Vagina (tissue), 2 donors: Measurements from ENCODE around the gene WWOX.

Experiments
- POLR2A ChIP-seq, 2 donors: fragments of 450-650 bp; IDR thresholded peaks; one replicate each; pipeline ENCODE4 v1.6.1; 2017; ENCODE audit warnings: antibody characterized with exemption in 2 of 2, mild to moderate bottlenecking in 2 of 2, moderate library complexity in 2 of 2
- POLR2AphosphoS5 ChIP-seq, 2 donors: sonication (generic); formaldehyde crosslinking; IDR thresholded peaks; one replicate each; pipeline ENCODE4 v1.9.0; 2017; ENCODE audit warnings: antibody characterized with exemption in 2 of 2, mild to moderate bottlenecking in 2 of 2, low read depth in 1 of 2; ENCODE audit not compliant: insufficient read depth in 1 of 2
- TF ChIP-seq, protein P1 (sequence below), 3 experiments: fragments of 450-650 bp in 2 of 3; fragments of 200-600 bp in 1 of 3; sonication (generic) in 1 of 3; IDR thresholded peaks; one replicate each; pipeline ENCODE4 v1.5.1; 2017 to 2019; ENCODE audit warnings: antibody characterized with exemption in 3 of 3, mild to moderate bottlenecking in 2 of 3, moderate library complexity in 2 of 3

DNA sequence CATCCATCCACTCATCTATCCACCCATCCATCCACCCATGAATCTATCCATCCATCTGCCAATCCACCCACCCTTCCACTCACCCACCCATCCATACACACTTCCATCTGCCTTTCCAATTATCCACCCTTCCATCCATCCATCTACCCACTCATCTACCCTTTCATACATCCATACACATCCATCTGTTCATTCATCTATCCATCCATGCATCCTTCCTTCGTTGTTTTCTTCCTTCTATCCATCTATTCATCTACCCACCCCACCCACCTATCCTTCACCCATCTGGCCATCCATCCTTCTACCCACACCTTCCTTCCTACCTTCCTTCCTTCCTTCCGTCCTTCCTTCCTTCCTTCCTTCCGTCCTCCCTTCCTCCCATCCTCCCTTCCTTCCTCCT is 106.1 kb downstream of the WWOX start:
- TF ChIP-seq POLR2A (IDR thresholded peaks at IDR 0.05) (no peak), POLR2AphosphoS5 (IDR thresholded peaks at IDR 0.05; ENCODE audit: insufficient read depth in 1 of 2, low read depth in 1 of 2) (no peak)
- TF ChIP-seq, protein P1, sequence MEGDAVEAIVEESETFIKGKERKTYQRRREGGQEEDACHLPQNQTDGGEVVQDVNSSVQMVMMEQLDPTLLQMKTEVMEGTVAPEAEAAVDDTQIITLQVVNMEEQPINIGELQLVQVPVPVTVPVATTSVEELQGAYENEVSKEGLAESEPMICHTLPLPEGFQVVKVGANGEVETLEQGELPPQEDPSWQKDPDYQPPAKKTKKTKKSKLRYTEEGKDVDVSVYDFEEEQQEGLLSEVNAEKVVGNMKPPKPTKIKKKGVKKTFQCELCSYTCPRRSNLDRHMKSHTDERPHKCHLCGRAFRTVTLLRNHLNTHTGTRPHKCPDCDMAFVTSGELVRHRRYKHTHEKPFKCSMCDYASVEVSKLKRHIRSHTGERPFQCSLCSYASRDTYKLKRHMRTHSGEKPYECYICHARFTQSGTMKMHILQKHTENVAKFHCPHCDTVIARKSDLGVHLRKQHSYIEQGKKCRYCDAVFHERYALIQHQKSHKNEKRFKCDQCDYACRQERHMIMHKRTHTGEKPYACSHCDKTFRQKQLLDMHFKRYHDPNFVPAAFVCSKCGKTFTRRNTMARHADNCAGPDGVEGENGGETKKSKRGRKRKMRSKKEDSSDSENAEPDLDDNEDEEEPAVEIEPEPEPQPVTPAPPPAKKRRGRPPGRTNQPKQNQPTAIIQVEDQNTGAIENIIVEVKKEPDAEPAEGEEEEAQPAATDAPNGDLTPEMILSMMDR (IDR thresholded peaks at IDR 0.05) = no peak
